Inflammatory macrophage (primary cell): ENCODE data around the gene AIDA.
"Not testable (repeated sequence)": the region's sequence is repeated elsewhere in the genome, so short reads cannot be mapped to it uniquely, and the experiment has no call there.

ENCODE experiments used
- DNase-seq, 2 donors: peaks; one replicate each; pipeline ENCODE4 v3.0.0-alpha.2; 2020 to 2022
- total RNA-seq, 18 experiments: gene quantifications; one replicate each; lab custom pipeline; 2026; ENCODE audit warnings: mixed read lengths in 6 of 18, inconsistent platforms in 2 of 18; lab: John Stamatoyannopoulos, UW

The AIDA gene
- total RNA-seq = 13.6 to 70.3 (median 25.3) reads per million in 18 experiments

- DNase-seq = peak; percentile 86 to 91
Measured at GRCh38 chr1:222712253-222713090, at the start of gene AIDA, which contains the start of gene BROX. Gene AIDA, minus strand, starts transcription at chr1:222712491. Its CDS starts 174 bp downstream, at chr1:222712317. Gene BROX, plus strand, starts transcription at chr1:222712564. Its CDS starts 3,136 bp downstream, at chr1:222715700.

GRCh38 chr1:222761083-222761482, 48.8 kb upstream of the AIDA start:
- no peak for DNase-seq

- DNase-seq = peak; percentile 23 to 79
Measured at GRCh38 chr1:222759451-222760035, 47.3 kb upstream of the AIDA start.

- peak; percentile 18 to 31 for DNase-seq
Measured at GRCh38 chr1:222757646-222758268, 45.5 kb upstream of the AIDA start.

GRCh38 chr1:222754366-222755139, 42.3 kb upstream of the AIDA start:
- peak; percentile 83 to 90 for DNase-seq

GRCh38 chr1:222751255-222751654, 39.0 kb upstream of the AIDA start:
- no peak for DNase-seq

GRCh38 chr1:222750651-222751050, 38.4 kb upstream of the AIDA start:
- DNase-seq = peak in 1 of 2 donors; percentile 25

GRCh38 chr1:222749927-222750326, 37.6 kb upstream of the AIDA start:
- no peak for DNase-seq

GRCh38 chr1:222741630-222742457, 29.6 kb upstream of the AIDA start:
- not testable (repeated sequence) for DNase-seq

GRCh38 chr1:222739929-222740328, 27.6 kb upstream of the AIDA start:
- no peak for DNase-seq

GRCh38 chr1:222739465-222739864, 27.2 kb upstream of the AIDA start:
- DNase-seq = no peak

- no peak for DNase-seq
Measured at GRCh38 chr1:222736972-222737371, 24.7 kb upstream of the AIDA start, which contains the start of gene FAM177B. Gene FAM177B, plus strand, starts transcription at chr1:222737202. Its CDS starts 9,344 bp downstream, at chr1:222746546.

GRCh38 chr1:222736470-222736869, 24.2 kb upstream of the AIDA start:
- no peak for DNase-seq

GRCh38 chr1:222734740-222735139, 22.4 kb upstream of the AIDA start:
- DNase-seq = no peak

GRCh38 chr1:222732216-222733159, 20.2 kb upstream of the AIDA start:
- peak in 1 of 2 donors; percentile 35 for DNase-seq

GRCh38 chr1:222730866-222731265, 18.6 kb upstream of the AIDA start:
- DNase-seq = no peak

GRCh38 chr1:222728746-222729145, 16.5 kb upstream of the AIDA start:
- DNase-seq = no peak

- DNase-seq = no peak
Measured at GRCh38 chr1:222716393-222716792, 4.1 kb upstream of the AIDA start.

GRCh38 chr1:222713091-222713961, 1.0 kb upstream of the AIDA start:
- DNase-seq = peak; percentile 92 to 94
